ENCODE data around the gene SLC28A3. TPM values are rescaled to one million over a fixed set of nuclear protein-coding genes. Genes with fewer than 3 reads are reported as not detected.

SLC28A3 gene
- total RNA-seq, 2 experiments from 2014 or later = 0.23 to 0.31 TPM

- ATAC-seq (no peak), DNase-seq (no peak)
- Mint-ChIP-seq H3K36me3 (ENCODE audit: low read depth) (no peaks in the 10 kb centered on the region), H3K4me3 (no peak overlapping the region), H3K4me1 (ENCODE audit: low read depth) (no peaks in the 10 kb centered on the region), H3K27ac (no peak overlapping the region), H3K27me3 (peaks cover 2% of the 10 kb centered on the region), H3K9me3 (no peaks in the 10 kb centered on the region)
- CTCF ChIA-PET = interaction anchor here (1.4 to 2.0 kb wide), 2 partner anchors 60 kb away, joined by 3 to 7 read pairs; no protein-coding TSS in a partner anchor
- TF ChIP-seq CTCF (IDR thresholded peaks at IDR 0.05) = no peak
- POLR2A ChIA-PET = interaction anchor here (1.0 kb wide), 1 partner anchor 12 kb away, joined by 3 read pairs; no protein-coding TSS in a partner anchor
- intact Hi-C loops (cut with micrococcal nuclease) = no loop called here
These were observed 85.6 kb downstream of the SLC28A3 start for GRCh38 chr9:84254972-84255371.

- ATAC-seq = no peak
- H3K36me3 Mint-ChIP-seq (ENCODE audit: low read depth) = no peaks in the 10 kb centered on the region
- intact Hi-C loops (cut with micrococcal nuclease) = no loop called here
- ChIA-PET CTCF (interaction anchor here (1.2 kb wide), 1 partner anchor 9 kb away, joined by 3 read pairs; no protein-coding TSS in a partner anchor), POLR2A (no interaction called here)
- no peak for TF ChIP-seq CTCF (IDR thresholded peaks at IDR 0.05)
- H3K9me3 Mint-ChIP-seq = peaks cover 2% of the 10 kb centered on the region
- no peak overlapping the region for H3K4me3 Mint-ChIP-seq
- H3K27ac Mint-ChIP-seq = no peak overlapping the region
- no peak for DNase-seq
- no peaks in the 10 kb centered on the region for H3K4me1 Mint-ChIP-seq (ENCODE audit: low read depth)
- H3K27me3 Mint-ChIP-seq = peaks cover 2% of the 10 kb centered on the region
These were observed 88.6 kb downstream of the SLC28A3 start for GRCh38 chr9:84251921-84252320.

- Mint-ChIP-seq H3K36me3 (ENCODE audit: low read depth) (no peaks in the 10 kb centered on the region), H3K4me3 (no peak overlapping the region), H3K4me1 (ENCODE audit: low read depth) (no peaks in the 10 kb centered on the region), H3K27ac (no peak overlapping the region), H3K27me3 (peaks cover 10% of the 10 kb centered on the region), H3K9me3 (no peaks in the 10 kb centered on the region)
- no peak for TF ChIP-seq CTCF (IDR thresholded peaks at IDR 0.05)
- intact Hi-C loops (cut with micrococcal nuclease) = no loop called here
- ATAC-seq = no peak
- no peak for DNase-seq
- CTCF ChIA-PET = interaction anchor here (0.7 to 1.8 kb wide), 3 partner anchors 19 to 248 kb away, joined by 3 to 6 read pairs (median 3); no protein-coding TSS in a partner anchor
- POLR2A ChIA-PET = no interaction called here
These were observed 98.7 kb downstream of the SLC28A3 start for GRCh38 chr9:84241817-84242373.

- ChIA-PET POLR2A (no interaction called here), CTCF (interaction anchor here (0.9 kb wide), 1 partner anchor 319 kb away, joined by 3 read pairs; no protein-coding TSS in a partner anchor)
- H3K36me3 Mint-ChIP-seq (ENCODE audit: low read depth) = no peaks in the 10 kb centered on the region
- H3K4me3 Mint-ChIP-seq = no peak overlapping the region
- DNase-seq (no peak), ATAC-seq (no peak)
- H3K4me1 Mint-ChIP-seq (ENCODE audit: low read depth) = no peaks in the 10 kb centered on the region
- H3K9me3 Mint-ChIP-seq = no peaks in the 10 kb centered on the region
- peaks cover 16% of the 10 kb centered on the region for H3K27me3 Mint-ChIP-seq
- intact Hi-C loops (cut with micrococcal nuclease) = no loop called here
- no peak overlapping the region for H3K27ac Mint-ChIP-seq
- TF ChIP-seq CTCF (IDR thresholded peaks at IDR 0.05) = no peak
These were observed 101.2 kb downstream of the SLC28A3 start for GRCh38 chr9:84239343-84239742.

GRCh38 chr9:84238652-84239051 is 101.9 kb downstream of the SLC28A3 start:
- no peaks in the 10 kb centered on the region for H3K4me1 Mint-ChIP-seq (ENCODE audit: low read depth)
- no peak for TF ChIP-seq CTCF (IDR thresholded peaks at IDR 0.05)
- H3K27me3 Mint-ChIP-seq = peaks cover 11% of the 10 kb centered on the region
- ChIA-PET POLR2A (no interaction called here), CTCF (interaction anchor here (0.9 to 1.0 kb wide), 2 partner anchors 13 to 318 kb away, joined by 3 read pairs; no protein-coding TSS in a partner anchor)
- DNase-seq = peak; percentile 8
- no peak for ATAC-seq
- no peaks in the 10 kb centered on the region for H3K9me3 Mint-ChIP-seq
- intact Hi-C loops (cut with micrococcal nuclease) = no loop called here
- H3K27ac Mint-ChIP-seq = peak overlapping the region; percentile 60
- no peak overlapping the region for H3K4me3 Mint-ChIP-seq
- H3K36me3 Mint-ChIP-seq (ENCODE audit: low read depth) = no peaks in the 10 kb centered on the region

All from activated CD8-positive, alpha-beta T cell treated with anti-CD3 and anti-CD28 coated beads for 36 hours (primary cell).